HepG2 (cell line): Measurements from ENCODE around the gene DYNC1I2. TPM values are rescaled to one million over a fixed set of nuclear protein-coding genes. Genes with fewer than 3 reads are reported as not detected.

ENCODE experiments used
- AHDC1 ChIP-seq: sonication (generic); formaldehyde crosslinking; IDR thresholded peaks from 2 replicates; pipeline ENCODE4 v1.5.1; 2020; ENCODE audit warnings: mild to moderate bottlenecking, missing genetic modification reagents, borderline replicate concordance
- AKNA ChIP-seq: sonication (generic); formaldehyde crosslinking; IDR thresholded peaks from 2 replicates; pipeline ENCODE4 v1.4.0; 2020; ENCODE audit warnings: missing genetic modification reagents, borderline replicate concordance
- CBX2 ChIP-seq, 2 experiments: fragments of 200-600 bp in 1 of 2; sonication (generic); formaldehyde crosslinking in 1 of 2; IDR thresholded peaks; 2 replicates each; pipeline versions ENCODE4 v1.7.0 to v1.8.1; 2018 to 2022; ENCODE audit warnings: low read depth in 2 of 2, low read length in 1 of 2, mild to moderate bottlenecking in 1 of 2, missing genetic modification reagents in 1 of 2
- ELF3 ChIP-seq: IDR thresholded peaks from 2 replicates; pipeline ENCODE4 v1.6.1; 2016; ENCODE audit warnings: missing genetic modification reagents, missing compliant biosample characterization
- FOXJ3 ChIP-seq: sonication (generic); formaldehyde crosslinking; IDR thresholded peaks from 2 replicates; pipeline ENCODE4 v1.4.0; 2020; ENCODE audit warnings: missing genetic modification reagents, mild to moderate bottlenecking, borderline replicate concordance
- FOXK2 ChIP-seq: fragments of 450-650 bp; IDR thresholded peaks from 2 replicates; pipeline ENCODE4 v1.6.1; 2016
- ISL2 ChIP-seq: sonication (generic); formaldehyde crosslinking; IDR thresholded peaks from 2 replicates; pipeline ENCODE4 v1.5.0; 2020; ENCODE audit warnings: missing genetic modification reagents
- NR2F2 ChIP-seq: IDR thresholded peaks from 2 replicates; pipeline ENCODE4 v1.6.1; 2012; ENCODE audit warnings: low read depth, inconsistent platforms, borderline replicate concordance
- PTBP1 ChIP-seq: fragments of 200-400 bp; formaldehyde crosslinking; IDR thresholded peaks from 2 replicates; pipeline ENCODE4 v1.6.1; 2018; ENCODE audit warnings: low read length, low read depth; ENCODE audit not compliant: poor library complexity, severe bottlenecking
- RARA ChIP-seq: IDR thresholded peaks from 2 replicates; pipeline ENCODE4 v1.6.1; 2016; ENCODE audit warnings: missing genetic modification reagents, missing compliant biosample characterization
- RFX3 ChIP-seq: IDR thresholded peaks from 2 replicates; pipeline ENCODE4 v1.6.1; 2016; ENCODE audit warnings: missing biosample characterization, missing genetic modification reagents
- RFXAP ChIP-seq: sonication (generic); formaldehyde crosslinking; IDR thresholded peaks from 2 replicates; pipeline ENCODE4 v1.4.0; 2020; ENCODE audit warnings: missing genetic modification reagents, borderline replicate concordance
- SMARCE1 ChIP-seq: fragments of 450-650 bp; IDR thresholded peaks from 2 replicates; pipeline ENCODE4 v1.6.1; 2017; ENCODE audit warnings: borderline replicate concordance
- SOX6 ChIP-seq, 2 experiments: fragments of 450-650 bp in 1 of 2; sonication (generic) in 1 of 2; formaldehyde crosslinking in 1 of 2; IDR thresholded peaks; 2 replicates each; pipeline versions ENCODE4 v1.4.0 to v1.6.1; 2017 to 2020; ENCODE audit warnings: antibody characterized with exemption in 1 of 2, mild to moderate bottlenecking in 1 of 2, missing genetic modification reagents in 1 of 2
- ZNF382 ChIP-seq: sonication (generic); formaldehyde crosslinking; IDR thresholded peaks from 2 replicates; pipeline ENCODE4 v1.5.0; 2020; ENCODE audit warnings: missing genetic modification reagents, mild to moderate bottlenecking, borderline replicate concordance
- ZNF607 ChIP-seq: sonication (generic); formaldehyde crosslinking; IDR thresholded peaks from 2 replicates; pipeline ENCODE4 v1.5.1; 2020; ENCODE audit warnings: missing genetic modification reagents, mild to moderate bottlenecking, borderline replicate concordance
- ZNF619 ChIP-seq: sonication (generic); formaldehyde crosslinking; IDR thresholded peaks from 2 replicates; pipeline ENCODE4 v1.4.0; 2020; ENCODE audit warnings: mild to moderate bottlenecking, missing genetic modification reagents
- ZSCAN30 ChIP-seq: sonication (generic); formaldehyde crosslinking; IDR thresholded peaks from 2 replicates; pipeline ENCODE4 v1.5.0; 2020; ENCODE audit warnings: mild to moderate bottlenecking, missing genetic modification reagents
- polyA plus RNA-seq, 8 experiments: library from polyadenylated mRNA; depleted of rRNA in 3 of 8; stranded (reverse) in 7 of 8; unstranded in 1 of 8; fragments of >200 nt; fragmentation: Illumina TruSeq in 4 of 8; extraction: Trizol in 4 of 8; gene quantifications; 2 replicates each; pipeline versions ENCODE4 v1.2.1 to v1.2.3, GENCODE V29; 2011 to 2016; ENCODE audit warnings: low read depth in 4 of 8, missing spikeins in 1 of 8, mixed read lengths in 1 of 8; ENCODE audit not compliant: insufficient read depth in 1 of 8
- total RNA-seq, 5 experiments: library from RNA; depleted of rRNA; stranded (reverse); fragments of >200 nt; fragmentation: Illumina TruSeq; extraction: Trizol; gene quantifications; 2 replicates each; pipeline ENCODE4 v1.2.3, GENCODE V29; 2016; ENCODE audit warnings: low read depth in 1 of 5

Gene DYNC1I2
- total and polyA plus RNA-seq, 2 of the 13 experiments (the other 11 are each of a cell fraction or from before 2014, with no cell fraction given): 84.0 to 99.8 TPM

GRCh38 chr2:171728989-171729951 lies 42.0 kb downstream of the DYNC1I2 start (continued):
- peak; percentile 92; the same call in 1 of the 2 replicates for TF ChIP-seq AHDC1 (CRISPR knock-in tag)
- TF ChIP-seq ZNF382 (CRISPR knock-in tag): no peak
- peak; percentile 89; the same call in 1 of the 2 replicates for TF ChIP-seq ISL2 (CRISPR knock-in tag)
- no peak for TF ChIP-seq PTBP1
- peak; percentile 64 for TF ChIP-seq NR2F2
- peak; percentile 43; the same call in 1 of the 2 replicates for TF ChIP-seq RARA
- TF ChIP-seq SOX6 (IDR thresholded peaks at IDR 0.05): no peak
- peak; percentile 92 for TF ChIP-seq SOX6 (CRISPR knock-in tag; IDR thresholded peaks at IDR 0.05)
- peak; percentile 93 for TF ChIP-seq SMARCE1
- peak; percentile 44; the same call in 1 of the 2 replicates for TF ChIP-seq ELF3
- TF ChIP-seq CBX2 (IDR thresholded peaks at IDR 0.05; ENCODE audit: low read depth, low read length): no peak
- TF ChIP-seq CBX2 (CRISPR knock-in tag; IDR thresholded peaks at IDR 0.05; ENCODE audit: low read depth): no peak
- peak; percentile 82 for TF ChIP-seq FOXK2
- TF ChIP-seq AKNA (CRISPR knock-in tag): no peak
- TF ChIP-seq FOXJ3 (CRISPR knock-in tag): peak; percentile 95
- TF ChIP-seq ZNF619 (CRISPR knock-in tag): no peak
- no peak for TF ChIP-seq ZSCAN30 (CRISPR knock-in tag)
- no peak for TF ChIP-seq ZNF607 (CRISPR knock-in tag)
- no peak for TF ChIP-seq RFXAP (CRISPR knock-in tag)
- no peak for TF ChIP-seq RFX3
